Measurements from ENCODE around the gene ZFYVE1.

DNA sequence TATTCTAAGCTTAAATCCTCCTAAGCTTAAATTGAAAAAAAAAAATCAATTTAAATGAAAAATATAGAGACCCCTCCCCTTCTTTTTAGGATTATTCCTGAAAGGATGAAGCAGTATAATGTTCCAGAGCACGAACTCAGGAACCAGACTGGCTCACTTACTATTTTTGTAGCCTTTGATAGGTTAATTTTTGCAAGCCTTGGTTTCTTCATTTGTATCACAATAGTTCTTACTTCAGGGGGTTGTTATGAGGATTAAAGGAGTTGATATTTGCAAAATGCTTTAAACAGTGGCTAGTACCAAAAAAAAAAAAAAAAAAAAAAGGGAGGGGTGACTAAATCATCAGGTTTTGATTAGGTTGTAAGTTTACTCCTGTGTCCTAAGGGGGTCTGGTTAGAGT is 28.3 kb upstream of the ZFYVE1 start:
- no peak for TF ChIP-seq CTCF (conservative IDR thresholded peaks at IDR 0.05; ENCODE audit: low read length)
- no peak for TF ChIP-seq EZH2phosphoT487 (IDR thresholded peaks at IDR 0.05; ENCODE audit: borderline replicate concordance, low read depth, low read length)

Data from OCI-LY7 (cell line).